ENCODE results near the gene SPG7.

- TF ChIP-seq BHLHE40 (IDR thresholded peaks at IDR 0.05; ENCODE audit: borderline replicate concordance), result no peak
- no peak for TF ChIP-seq TARDBP (IDR thresholded peaks at IDR 0.05)
- TF ChIP-seq ELF4 (IDR thresholded peaks at IDR 0.05), result no peak
- TF ChIP-seq HDGF (IDR thresholded peaks at IDR 0.05; ENCODE audit: borderline replicate concordance), result no peak
Observed at GRCh38 chr16:89505204-89506112, 2.7 kb upstream of the SPG7 start.
